Measurements from ENCODE around the gene NOTCH2. TPM values are rescaled to one million over a fixed set of nuclear protein-coding genes. Genes with fewer than 3 reads are reported as not detected.

NOTCH2 gene
- total and polyA plus RNA-seq, 2 experiments from 2014 or later, result 8.5 to 56.6 TPM

GRCh38 chr1:119898981-119899720 lies 170.3 kb downstream of the NOTCH2 start (continued):
- TF ChIP-seq, protein P1, sequence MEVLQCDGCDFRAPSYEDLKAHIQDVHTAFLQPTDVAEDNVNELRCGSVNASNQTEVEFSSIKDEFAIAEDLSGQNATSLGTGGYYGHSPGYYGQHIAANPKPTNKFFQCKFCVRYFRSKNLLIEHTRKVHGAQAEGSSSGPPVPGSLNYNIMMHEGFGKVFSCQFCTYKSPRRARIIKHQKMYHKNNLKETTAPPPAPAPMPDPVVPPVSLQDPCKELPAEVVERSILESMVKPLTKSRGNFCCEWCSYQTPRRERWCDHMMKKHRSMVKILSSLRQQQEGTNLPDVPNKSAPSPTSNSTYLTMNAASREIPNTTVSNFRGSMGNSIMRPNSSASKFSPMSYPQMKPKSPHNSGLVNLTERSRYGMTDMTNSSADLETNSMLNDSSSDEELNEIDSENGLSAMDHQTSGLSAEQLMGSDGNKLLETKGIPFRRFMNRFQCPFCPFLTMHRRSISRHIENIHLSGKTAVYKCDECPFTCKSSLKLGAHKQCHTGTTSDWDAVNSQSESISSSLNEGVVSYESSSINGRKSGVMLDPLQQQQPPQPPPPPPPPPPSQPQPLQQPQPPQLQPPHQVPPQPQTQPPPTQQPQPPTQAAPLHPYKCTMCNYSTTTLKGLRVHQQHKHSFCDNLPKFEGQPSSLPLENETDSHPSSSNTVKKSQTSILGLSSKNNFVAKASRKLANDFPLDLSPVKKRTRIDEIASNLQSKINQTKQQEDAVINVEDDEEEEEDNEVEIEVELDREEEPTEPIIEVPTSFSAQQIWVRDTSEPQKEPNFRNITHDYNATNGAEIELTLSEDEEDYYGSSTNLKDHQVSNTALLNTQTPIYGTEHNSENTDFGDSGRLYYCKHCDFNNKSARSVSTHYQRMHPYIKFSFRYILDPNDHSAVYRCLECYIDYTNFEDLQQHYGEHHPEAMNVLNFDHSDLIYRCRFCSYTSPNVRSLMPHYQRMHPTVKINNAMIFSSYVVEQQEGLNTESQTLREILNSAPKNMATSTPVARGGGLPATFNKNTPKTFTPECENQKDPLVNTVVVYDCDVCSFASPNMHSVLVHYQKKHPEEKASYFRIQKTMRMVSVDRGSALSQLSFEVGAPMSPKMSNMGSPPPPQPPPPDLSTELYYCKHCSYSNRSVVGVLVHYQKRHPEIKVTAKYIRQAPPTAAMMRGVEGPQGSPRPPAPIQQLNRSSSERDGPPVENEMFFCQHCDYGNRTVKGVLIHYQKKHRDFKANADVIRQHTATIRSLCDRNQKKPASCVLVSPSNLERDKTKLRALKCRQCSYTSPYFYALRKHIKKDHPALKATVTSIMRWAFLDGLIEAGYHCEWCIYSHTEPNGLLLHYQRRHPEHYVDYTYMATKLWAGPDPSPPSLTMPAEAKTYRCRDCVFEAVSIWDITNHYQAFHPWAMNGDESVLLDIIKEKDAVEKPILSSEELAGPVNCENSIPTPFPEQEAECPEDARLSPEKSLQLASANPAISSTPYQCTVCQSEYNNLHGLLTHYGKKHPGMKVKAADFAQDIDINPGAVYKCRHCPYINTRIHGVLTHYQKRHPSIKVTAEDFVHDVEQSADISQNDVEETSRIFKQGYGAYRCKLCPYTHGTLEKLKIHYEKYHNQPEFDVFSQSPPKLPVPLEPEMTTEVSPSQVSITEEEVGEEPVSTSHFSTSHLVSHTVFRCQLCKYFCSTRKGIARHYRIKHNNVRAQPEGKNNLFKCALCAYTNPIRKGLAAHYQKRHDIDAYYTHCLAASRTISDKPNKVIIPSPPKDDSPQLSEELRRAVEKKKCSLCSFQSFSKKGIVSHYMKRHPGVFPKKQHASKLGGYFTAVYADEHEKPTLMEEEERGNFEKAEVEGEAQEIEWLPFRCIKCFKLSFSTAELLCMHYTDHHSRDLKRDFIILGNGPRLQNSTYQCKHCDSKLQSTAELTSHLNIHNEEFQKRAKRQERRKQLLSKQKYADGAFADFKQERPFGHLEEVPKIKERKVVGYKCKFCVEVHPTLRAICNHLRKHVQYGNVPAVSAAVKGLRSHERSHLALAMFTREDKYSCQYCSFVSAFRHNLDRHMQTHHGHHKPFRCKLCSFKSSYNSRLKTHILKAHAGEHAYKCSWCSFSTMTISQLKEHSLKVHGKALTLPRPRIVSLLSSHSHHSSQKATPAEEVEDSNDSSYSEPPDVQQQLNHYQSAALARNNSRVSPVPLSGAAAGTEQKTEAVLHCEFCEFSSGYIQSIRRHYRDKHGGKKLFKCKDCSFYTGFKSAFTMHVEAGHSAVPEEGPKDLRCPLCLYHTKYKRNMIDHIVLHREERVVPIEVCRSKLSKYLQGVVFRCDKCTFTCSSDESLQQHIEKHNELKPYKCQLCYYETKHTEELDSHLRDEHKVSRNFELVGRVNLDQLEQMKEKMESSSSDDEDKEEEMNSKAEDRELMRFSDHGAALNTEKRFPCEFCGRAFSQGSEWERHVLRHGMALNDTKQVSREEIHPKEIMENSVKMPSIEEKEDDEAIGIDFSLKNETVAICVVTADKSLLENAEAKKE (CRISPR knock-in tag; IDR thresholded peaks at IDR 0.05), result no peak
- no peak for TF ChIP-seq ZNF114 (CRISPR knock-in tag; IDR thresholded peaks at IDR 0.05)
- TF ChIP-seq, protein P2, sequence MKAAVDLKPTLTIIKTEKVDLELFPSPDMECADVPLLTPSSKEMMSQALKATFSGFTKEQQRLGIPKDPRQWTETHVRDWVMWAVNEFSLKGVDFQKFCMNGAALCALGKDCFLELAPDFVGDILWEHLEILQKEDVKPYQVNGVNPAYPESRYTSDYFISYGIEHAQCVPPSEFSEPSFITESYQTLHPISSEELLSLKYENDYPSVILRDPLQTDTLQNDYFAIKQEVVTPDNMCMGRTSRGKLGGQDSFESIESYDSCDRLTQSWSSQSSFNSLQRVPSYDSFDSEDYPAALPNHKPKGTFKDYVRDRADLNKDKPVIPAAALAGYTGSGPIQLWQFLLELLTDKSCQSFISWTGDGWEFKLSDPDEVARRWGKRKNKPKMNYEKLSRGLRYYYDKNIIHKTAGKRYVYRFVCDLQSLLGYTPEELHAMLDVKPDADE (IDR thresholded peaks at IDR 0.05), result no peak
- no peak for TF ChIP-seq POLR2AphosphoS5 (IDR thresholded peaks at IDR 0.05; ENCODE audit: low read depth)
- TF ChIP-seq, protein P3, sequence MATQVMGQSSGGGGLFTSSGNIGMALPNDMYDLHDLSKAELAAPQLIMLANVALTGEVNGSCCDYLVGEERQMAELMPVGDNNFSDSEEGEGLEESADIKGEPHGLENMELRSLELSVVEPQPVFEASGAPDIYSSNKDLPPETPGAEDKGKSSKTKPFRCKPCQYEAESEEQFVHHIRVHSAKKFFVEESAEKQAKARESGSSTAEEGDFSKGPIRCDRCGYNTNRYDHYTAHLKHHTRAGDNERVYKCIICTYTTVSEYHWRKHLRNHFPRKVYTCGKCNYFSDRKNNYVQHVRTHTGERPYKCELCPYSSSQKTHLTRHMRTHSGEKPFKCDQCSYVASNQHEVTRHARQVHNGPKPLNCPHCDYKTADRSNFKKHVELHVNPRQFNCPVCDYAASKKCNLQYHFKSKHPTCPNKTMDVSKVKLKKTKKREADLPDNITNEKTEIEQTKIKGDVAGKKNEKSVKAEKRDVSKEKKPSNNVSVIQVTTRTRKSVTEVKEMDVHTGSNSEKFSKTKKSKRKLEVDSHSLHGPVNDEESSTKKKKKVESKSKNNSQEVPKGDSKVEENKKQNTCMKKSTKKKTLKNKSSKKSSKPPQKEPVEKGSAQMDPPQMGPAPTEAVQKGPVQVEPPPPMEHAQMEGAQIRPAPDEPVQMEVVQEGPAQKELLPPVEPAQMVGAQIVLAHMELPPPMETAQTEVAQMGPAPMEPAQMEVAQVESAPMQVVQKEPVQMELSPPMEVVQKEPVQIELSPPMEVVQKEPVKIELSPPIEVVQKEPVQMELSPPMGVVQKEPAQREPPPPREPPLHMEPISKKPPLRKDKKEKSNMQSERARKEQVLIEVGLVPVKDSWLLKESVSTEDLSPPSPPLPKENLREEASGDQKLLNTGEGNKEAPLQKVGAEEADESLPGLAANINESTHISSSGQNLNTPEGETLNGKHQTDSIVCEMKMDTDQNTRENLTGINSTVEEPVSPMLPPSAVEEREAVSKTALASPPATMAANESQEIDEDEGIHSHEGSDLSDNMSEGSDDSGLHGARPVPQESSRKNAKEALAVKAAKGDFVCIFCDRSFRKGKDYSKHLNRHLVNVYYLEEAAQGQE (IDR thresholded peaks at IDR 0.05; ENCODE audit: unreplicated experiment), result no peak
- TF ChIP-seq, protein P4, sequence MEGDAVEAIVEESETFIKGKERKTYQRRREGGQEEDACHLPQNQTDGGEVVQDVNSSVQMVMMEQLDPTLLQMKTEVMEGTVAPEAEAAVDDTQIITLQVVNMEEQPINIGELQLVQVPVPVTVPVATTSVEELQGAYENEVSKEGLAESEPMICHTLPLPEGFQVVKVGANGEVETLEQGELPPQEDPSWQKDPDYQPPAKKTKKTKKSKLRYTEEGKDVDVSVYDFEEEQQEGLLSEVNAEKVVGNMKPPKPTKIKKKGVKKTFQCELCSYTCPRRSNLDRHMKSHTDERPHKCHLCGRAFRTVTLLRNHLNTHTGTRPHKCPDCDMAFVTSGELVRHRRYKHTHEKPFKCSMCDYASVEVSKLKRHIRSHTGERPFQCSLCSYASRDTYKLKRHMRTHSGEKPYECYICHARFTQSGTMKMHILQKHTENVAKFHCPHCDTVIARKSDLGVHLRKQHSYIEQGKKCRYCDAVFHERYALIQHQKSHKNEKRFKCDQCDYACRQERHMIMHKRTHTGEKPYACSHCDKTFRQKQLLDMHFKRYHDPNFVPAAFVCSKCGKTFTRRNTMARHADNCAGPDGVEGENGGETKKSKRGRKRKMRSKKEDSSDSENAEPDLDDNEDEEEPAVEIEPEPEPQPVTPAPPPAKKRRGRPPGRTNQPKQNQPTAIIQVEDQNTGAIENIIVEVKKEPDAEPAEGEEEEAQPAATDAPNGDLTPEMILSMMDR (conservative IDR thresholded peaks at IDR 0.05; ENCODE audit: low read depth in 2 of 2), result no peak

All from GM23338 (cell line).